IMR-90 (cell line): ENCODE data around the gene UBL4B. TPM values are rescaled to one million over a fixed set of nuclear protein-coding genes. Genes with fewer than 3 reads are reported as not detected.

Experiments used
- ATAC-seq: fragments of 200-7000 bp; cut with Tn5 transposase; 2 replicates; pipeline ENCODE4 v1.9.1; 2020; ENCODE audit warnings: low read depth, mild to moderate bottlenecking, moderate library complexity
- BruUV-seq: library from RNA; stranded (reverse); fragments of 400-500 nt; replicated peaks from 2 replicates; lab custom pipeline; 2021; lab: Mats Ljungman, UMichigan
- CTCF ChIA-PET: fragments of 300-600 bp; formaldehyde crosslinking; extraction: SDS; loops from one replicate; lab custom pipeline; 2021; ENCODE audit warnings: antibody characterized with exemption; lab: Yijun Ruan, JAX
- POLR2A ChIA-PET: fragments of 300-600 bp; sonication (Branson Sonifier 250); formaldehyde crosslinking; loops from one replicate; lab custom pipeline; 2022; ENCODE audit warnings: antibody characterized with exemption; ENCODE audit not compliant: unreplicated experiment; lab: Charles Lee
- DNase-seq: peaks from one replicate; pipeline ENCODE4 v3.0.0; 2013
- H2AFZ ChIP-seq: replicated peaks from 2 replicates; pipeline ENCODE3; 2013; ENCODE audit warnings: low read length, mild to moderate bottlenecking; ENCODE audit not compliant: poor library complexity
- H2AK5ac ChIP-seq: 2 replicates; pipeline ENCODE4 v1.6.1; 2013; ENCODE audit warnings: low read depth, low read length, inconsistent platforms
- H2AK9ac ChIP-seq: replicated peaks from 2 replicates; pipeline ENCODE3; 2013; ENCODE audit warnings: mild to moderate bottlenecking, low read depth, low read length, moderate library complexity; ENCODE audit not compliant: poor library complexity
- H2BK120ac ChIP-seq: 2 replicates; pipeline ENCODE4 v1.6.1; 2013; ENCODE audit warnings: low read depth, low read length, inconsistent platforms
- H2BK15ac ChIP-seq: 3 replicates; pipeline ENCODE4 v1.6.1; 2013; ENCODE audit warnings: low read depth, low read length, inconsistent platforms
- H2BK20ac ChIP-seq: 2 replicates; pipeline ENCODE4 v1.6.1; 2013; ENCODE audit warnings: low read depth, mild to moderate bottlenecking, inconsistent platforms, low read length, moderate library complexity
- H2BK5ac ChIP-seq: 2 replicates; pipeline ENCODE4 v1.6.1; 2013; ENCODE audit warnings: mild to moderate bottlenecking, low read depth, low read length, inconsistent platforms; ENCODE audit not compliant: poor library complexity, severe bottlenecking
- H3K14ac ChIP-seq: replicated peaks from 2 replicates; pipeline ENCODE4 v1.6.1; 2013; ENCODE audit warnings: low read depth, low read length, inconsistent platforms
- H3K18ac ChIP-seq: 2 replicates; pipeline ENCODE4 v1.6.1; 2013; ENCODE audit warnings: low read depth, low read length, control low read depth
- H3K23ac ChIP-seq: 2 replicates; pipeline ENCODE4 v1.6.1; 2013; ENCODE audit warnings: low read depth, low read length, inconsistent platforms
- H3K27ac ChIP-seq: 2 replicates; pipeline ENCODE4 v1.5.1; 2013; ENCODE audit warnings: mild to moderate bottlenecking, control low read depth, low read length; ENCODE audit not compliant: insufficient read depth
- H3K27me3 ChIP-seq: 2 replicates; pipeline ENCODE4 v1.6.1; 2013; ENCODE audit warnings: low read length; ENCODE audit not compliant: control insufficient read depth, insufficient read depth
- H3K36me3 ChIP-seq: 2 replicates; pipeline ENCODE4 v1.6.1; 2013; ENCODE audit warnings: low read length, mixed read lengths; ENCODE audit not compliant: control insufficient read depth, insufficient read depth
- H3K4ac ChIP-seq: 2 replicates; pipeline ENCODE4 v1.6.1; 2013; ENCODE audit warnings: low read depth, low read length, inconsistent platforms
- H3K4me1 ChIP-seq: 2 replicates; pipeline ENCODE4 v1.6.1; 2013; ENCODE audit warnings: low read length, mixed read lengths; ENCODE audit not compliant: control insufficient read depth, insufficient read depth
- H3K4me2 ChIP-seq: 2 replicates; pipeline ENCODE4 v1.6.1; 2013; ENCODE audit warnings: low read depth, mild to moderate bottlenecking, control low read depth, low read length, moderate library complexity
- H3K4me3 ChIP-seq: 2 replicates; pipeline ENCODE4 v1.5.1; 2013; ENCODE audit warnings: low read depth, mild to moderate bottlenecking, control low read depth, low read length, moderate library complexity; ENCODE audit not compliant: insufficient read depth
- H3K56ac ChIP-seq: 2 replicates; pipeline ENCODE4 v1.6.1; 2013; ENCODE audit warnings: low read length, inconsistent platforms; ENCODE audit not compliant: insufficient read depth; ENCODE audit errors: extremely low read depth
- H3K79me1 ChIP-seq, 2 experiments: 2 replicates each; pipeline ENCODE4 v1.6.1; 2013; ENCODE audit warnings: low read length in 2 of 2, inconsistent platforms in 1 of 2, low read depth in 1 of 2
- H3K9ac ChIP-seq: 2 replicates; pipeline ENCODE4 v1.6.1; 2013; ENCODE audit warnings: low read depth, low read length, control low read depth
- H3K9me1 ChIP-seq: 2 replicates; pipeline ENCODE4 v1.6.1; 2013; ENCODE audit warnings: low read length, inconsistent platforms; ENCODE audit not compliant: insufficient read depth
- H3K9me3 ChIP-seq: 2 replicates; pipeline ENCODE4 v1.6.1; 2013; ENCODE audit warnings: low read length; ENCODE audit not compliant: control insufficient read depth, insufficient read depth
- H4K20me1 ChIP-seq: 2 replicates; pipeline ENCODE4 v1.6.1; 2013; ENCODE audit warnings: low read length, inconsistent platforms; ENCODE audit not compliant: insufficient read depth
- H4K5ac ChIP-seq: 2 replicates; pipeline ENCODE4 v1.6.1; 2013; ENCODE audit warnings: mild to moderate bottlenecking, low read depth, low read length, control low read depth
- H4K8ac ChIP-seq, 2 experiments: 2 replicates each; pipeline ENCODE4 v1.6.1; 2013; ENCODE audit warnings: low read depth in 2 of 2, low read length in 2 of 2, control low read depth in 1 of 2, inconsistent platforms in 1 of 2
- H4K91ac ChIP-seq: 2 replicates; pipeline ENCODE4 v1.6.1; 2013; ENCODE audit warnings: low read depth, low read length, inconsistent platforms; ENCODE audit not compliant: insufficient read depth
- CEBPB ChIP-seq: IDR thresholded peaks from 2 replicates; pipeline ENCODE4 v1.6.1; 2012; ENCODE audit warnings: low read depth, low read length, improper control_type of control experiment
- CHD1 ChIP-seq: IDR thresholded peaks from 2 replicates; pipeline ENCODE4 v1.6.1; 2012; ENCODE audit warnings: low read depth, low read length, improper control_type of control experiment
- FOS ChIP-seq: fragments of 150-350 bp; IDR thresholded peaks from 2 replicates; pipeline ENCODE4 v1.6.1; 2016; ENCODE audit warnings: low read depth, low read length
- MXI1 ChIP-seq: IDR thresholded peaks from 2 replicates; pipeline ENCODE4 v1.6.1; 2012; ENCODE audit warnings: low read depth, mild to moderate bottlenecking, low read length, moderate library complexity, borderline replicate concordance
- RCOR1 ChIP-seq: IDR thresholded peaks from 2 replicates; pipeline ENCODE4 v1.6.1; 2012; ENCODE audit warnings: mild to moderate bottlenecking, low read length, improper control_type of control experiment; ENCODE audit not compliant: insufficient replicate concordance
- WGBS, 2 experiments: methylation state at CpG; one replicate each; pipeline versions ENCODE4 v1.1.5 to v1.1.7; 2013; ENCODE audit warnings: missing lambda C conversion rate in 2 of 2; ENCODE audit not compliant: insufficient read length in 1 of 2; ENCODE audit errors: extremely low coverage in 2 of 2; 5-methylcytosine and 5-hydroxymethylcytosine counted together
- dilution Hi-C: fragments of 300-500 bp; cut with HindIII; formaldehyde crosslinking; loops from one replicate; pipeline ENCODE4 v1.14.3; 2018; ENCODE audit warnings: low sequenced_read_pairs; ENCODE audit not compliant: unreplicated experiment
- in situ Hi-C: fragments of 300-500 bp; cut with MboI; formaldehyde crosslinking; loops from 3 replicates; pipeline ENCODE4 v1.14.3; 2019; ENCODE audit warnings: low sequenced_read_pairs, inconsistent platforms, mixed read lengths
- intact Hi-C: fragments of 100-400 bp; cut with micrococcal nuclease; formaldehyde crosslinking; loops from 2 replicates; pipeline ENCODE4 v1.10.0; 2022
- polyA plus RNA-seq, 3 experiments: library from polyadenylated mRNA; depleted of rRNA; stranded (reverse); fragments of >200 nt; gene quantifications; 2 replicates each; pipeline ENCODE4 v1.2.3, GENCODE V29; 2012; ENCODE audit warnings: low replicate concordance in 1 of 3
- total RNA-seq: library from RNA; depleted of rRNA; stranded (reverse); fragments of >200 nt; gene quantifications from 2 replicates; pipeline ENCODE4 v1.2.3, GENCODE V29; 2012
- TF ChIP-seq, protein P1 (sequence below): fragments of 150-350 bp; IDR thresholded peaks from 2 replicates; pipeline ENCODE4 v1.6.1; 2017; ENCODE audit warnings: mild to moderate bottlenecking, antibody characterized with exemption, low read length, low read depth
- TF ChIP-seq, protein P2 (sequence below): fragments of 150-350 bp; IDR thresholded peaks from 2 replicates; pipeline ENCODE4 v1.6.1; 2016; ENCODE audit warnings: low read depth, mild to moderate bottlenecking, low read length, moderate library complexity, borderline replicate concordance
- TF ChIP-seq, protein P3 (sequence below): conservative IDR thresholded peaks from 2 replicates; pipeline ENCODE4 v1.5.1; 2012; ENCODE audit warnings: mild to moderate bottlenecking, low read depth, low read length, improper control_type of control experiment

The UBL4B gene
- total and polyA plus RNA-seq, 2 of the 4 experiments (the other 2 are of a cell fraction) = not detected

DNA sequence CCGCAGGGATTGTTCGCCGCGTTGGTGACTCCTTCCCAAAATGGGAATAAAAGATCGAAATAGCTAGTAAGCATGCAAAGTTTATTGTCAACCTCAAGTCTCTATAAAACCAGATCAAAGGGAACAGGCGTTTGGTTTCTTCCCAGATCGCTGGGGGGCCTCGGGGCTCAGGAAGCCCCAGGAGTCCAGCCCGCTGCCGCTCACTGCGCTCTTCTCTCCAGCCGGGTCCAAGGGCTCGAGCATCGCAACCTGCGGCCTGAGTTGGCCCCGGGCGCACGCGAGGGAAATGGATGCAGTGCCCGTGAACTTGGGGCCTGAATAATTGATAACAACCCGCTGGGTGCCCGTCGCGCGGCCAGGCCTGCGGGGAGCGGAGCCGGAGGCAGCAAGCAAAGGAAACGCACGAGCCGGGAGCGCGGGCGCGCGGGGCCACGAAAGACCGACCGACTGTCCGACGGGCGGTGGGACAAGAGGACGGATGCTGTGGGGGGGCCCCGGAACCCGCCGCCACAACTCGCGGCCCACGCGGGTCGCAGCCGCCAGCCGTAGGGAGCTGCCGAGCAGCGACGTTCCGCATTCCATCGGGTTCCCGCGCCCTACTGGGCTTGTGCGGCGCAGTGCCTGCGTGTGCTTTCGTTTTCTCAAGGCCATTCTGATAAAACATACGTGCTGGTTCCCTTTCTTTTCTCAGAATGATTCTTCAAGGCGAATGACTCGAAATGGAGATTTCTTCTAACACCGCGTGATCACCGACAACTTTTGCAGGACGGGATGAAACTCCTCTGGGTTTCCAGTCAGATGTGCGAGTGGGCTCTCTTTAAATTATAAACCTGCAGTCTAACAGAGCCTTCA is 27.8 kb upstream of the UBL4B start:
- H4K8ac ChIP-seq = no peak overlapping the region
- no peaks in the 10 kb centered on the region for H3K36me3 ChIP-seq
- no TSS peak for BruUV-seq
- no peak overlapping the region for H4K5ac ChIP-seq
- peak; percentile 54 for DNase-seq
- H3K27ac ChIP-seq = no peak overlapping the region
- intact Hi-C loops (loop anchor here (2.0 to 5.0 kb wide), 2 partner anchors 30 to 413 kb away; no protein-coding TSS in a partner anchor), in situ Hi-C loops (no loop called here), dilution Hi-C loops (no loop called here)
- H4K20me1 ChIP-seq = no peaks in the 10 kb centered on the region
- no peaks in the 10 kb centered on the region for H3K79me1 ChIP-seq
- no peak for TF ChIP-seq MXI1
- TF ChIP-seq, protein P1, sequence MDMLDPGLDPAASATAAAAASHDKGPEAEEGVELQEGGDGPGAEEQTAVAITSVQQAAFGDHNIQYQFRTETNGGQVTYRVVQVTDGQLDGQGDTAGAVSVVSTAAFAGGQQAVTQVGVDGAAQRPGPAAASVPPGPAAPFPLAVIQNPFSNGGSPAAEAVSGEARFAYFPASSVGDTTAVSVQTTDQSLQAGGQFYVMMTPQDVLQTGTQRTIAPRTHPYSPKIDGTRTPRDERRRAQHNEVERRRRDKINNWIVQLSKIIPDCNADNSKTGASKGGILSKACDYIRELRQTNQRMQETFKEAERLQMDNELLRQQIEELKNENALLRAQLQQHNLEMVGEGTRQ = no peak
- TF ChIP-seq, protein P2, sequence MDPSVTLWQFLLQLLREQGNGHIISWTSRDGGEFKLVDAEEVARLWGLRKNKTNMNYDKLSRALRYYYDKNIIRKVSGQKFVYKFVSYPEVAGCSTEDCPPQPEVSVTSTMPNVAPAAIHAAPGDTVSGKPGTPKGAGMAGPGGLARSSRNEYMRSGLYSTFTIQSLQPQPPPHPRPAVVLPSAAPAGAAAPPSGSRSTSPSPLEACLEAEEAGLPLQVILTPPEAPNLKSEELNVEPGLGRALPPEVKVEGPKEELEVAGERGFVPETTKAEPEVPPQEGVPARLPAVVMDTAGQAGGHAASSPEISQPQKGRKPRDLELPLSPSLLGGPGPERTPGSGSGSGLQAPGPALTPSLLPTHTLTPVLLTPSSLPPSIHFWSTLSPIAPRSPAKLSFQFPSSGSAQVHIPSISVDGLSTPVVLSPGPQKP = no peak
- TF ChIP-seq FOS = no peak
- TF ChIP-seq CHD1 = no peak
- TF ChIP-seq, protein P3, sequence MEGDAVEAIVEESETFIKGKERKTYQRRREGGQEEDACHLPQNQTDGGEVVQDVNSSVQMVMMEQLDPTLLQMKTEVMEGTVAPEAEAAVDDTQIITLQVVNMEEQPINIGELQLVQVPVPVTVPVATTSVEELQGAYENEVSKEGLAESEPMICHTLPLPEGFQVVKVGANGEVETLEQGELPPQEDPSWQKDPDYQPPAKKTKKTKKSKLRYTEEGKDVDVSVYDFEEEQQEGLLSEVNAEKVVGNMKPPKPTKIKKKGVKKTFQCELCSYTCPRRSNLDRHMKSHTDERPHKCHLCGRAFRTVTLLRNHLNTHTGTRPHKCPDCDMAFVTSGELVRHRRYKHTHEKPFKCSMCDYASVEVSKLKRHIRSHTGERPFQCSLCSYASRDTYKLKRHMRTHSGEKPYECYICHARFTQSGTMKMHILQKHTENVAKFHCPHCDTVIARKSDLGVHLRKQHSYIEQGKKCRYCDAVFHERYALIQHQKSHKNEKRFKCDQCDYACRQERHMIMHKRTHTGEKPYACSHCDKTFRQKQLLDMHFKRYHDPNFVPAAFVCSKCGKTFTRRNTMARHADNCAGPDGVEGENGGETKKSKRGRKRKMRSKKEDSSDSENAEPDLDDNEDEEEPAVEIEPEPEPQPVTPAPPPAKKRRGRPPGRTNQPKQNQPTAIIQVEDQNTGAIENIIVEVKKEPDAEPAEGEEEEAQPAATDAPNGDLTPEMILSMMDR = no peak
- TF ChIP-seq CEBPB = no peak
- TF ChIP-seq RCOR1 = no peak
- peak overlapping the region; percentile 44 for H2AK9ac ChIP-seq
- H3K27me3 ChIP-seq = peaks cover 84% of the 10 kb centered on the region
- H3K23ac ChIP-seq = peak overlapping the region; percentile 48; the same call in 1 of the 2 replicates
- H3K56ac ChIP-seq = no peak overlapping the region
- peak overlapping the region; percentile 60 for H3K4me3 ChIP-seq
- peaks cover 9% of the 10 kb centered on the region for H3K9me3 ChIP-seq
- no peak overlapping the region for H2AK5ac ChIP-seq
- no peak overlapping the region for H2BK5ac ChIP-seq
- H3K18ac ChIP-seq = 0 out of 2 replicates have a peak overlapping the region, but pooled peaks have one; percentile 33
- ChIA-PET CTCF (interaction anchor here (0.6 kb wide), 1 partner anchor 15 kb away, joined by 3 read pairs; no protein-coding TSS in a partner anchor), POLR2A (no interaction called here)
- H2BK15ac ChIP-seq = no peak overlapping the region
- peak overlapping the region; percentile 79 for H2AFZ ChIP-seq
- H2BK20ac ChIP-seq = no peak overlapping the region
- WGBS, 2 experiments = 2% methylated on average over 45 of the region's 72 CpGs; no CpG with 5 or more reads in 1 of the 2 experiments
- no peak overlapping the region for H3K14ac ChIP-seq
- no peak overlapping the region for H3K4ac ChIP-seq
- peak overlapping the region; percentile 88 for H3K4me2 ChIP-seq
- no peaks in the 10 kb centered on the region for H3K9me1 ChIP-seq
- H3K4me1 ChIP-seq = no peaks in the 10 kb centered on the region; the same call in none of the 2 replicates
- H3K9ac ChIP-seq = no peak overlapping the region
- H4K91ac ChIP-seq = no peak overlapping the region
- peak; percentile 72 for ATAC-seq
- no peak overlapping the region for H2BK120ac ChIP-seq
